ENCODE measurements around the gene IKBKE.

IKBKE gene

DNA sequence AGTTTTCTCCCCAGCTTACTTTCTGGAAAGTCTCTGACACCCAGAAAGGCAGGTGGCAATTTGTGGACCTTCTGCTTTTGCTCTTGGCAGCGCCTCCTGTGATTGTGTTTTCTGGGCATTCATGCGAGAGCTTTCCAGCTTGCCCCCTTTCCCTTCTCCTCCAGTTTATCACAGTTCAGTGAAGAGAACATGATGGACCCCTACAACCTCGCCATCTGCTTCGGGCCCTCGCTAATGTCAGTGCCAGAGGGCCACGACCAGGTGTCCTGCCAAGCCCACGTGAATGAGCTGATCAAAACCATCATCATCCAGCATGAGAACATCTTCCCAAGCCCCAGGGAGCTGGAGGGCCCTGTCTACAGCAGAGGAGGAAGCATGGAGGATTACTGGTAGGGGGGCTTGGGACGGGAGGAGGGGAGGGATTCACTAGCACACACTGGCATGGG, 24.3 kb upstream of the IKBKE start:
- peaks cover 40 to 52% of the 10 kb centered on the region in 2 experiments for H3K36me3 ChIP-seq (ENCODE audit: control insufficient read depth in 1 of 2, insufficient read depth in 2 of 2, low read length in 2 of 2)
- H3K23ac ChIP-seq (ENCODE audit: low read length) = no peak overlapping the region
- H4K91ac ChIP-seq (ENCODE audit: low read depth, low read length) = no peak overlapping the region
- peaks cover 0 to 3% of the 10 kb centered on the region in 2 experiments for H3K4me1 ChIP-seq (ENCODE audit: control insufficient read depth in 1 of 2, insufficient read depth in 2 of 2, low read length in 2 of 2)
- H2BK120ac ChIP-seq (ENCODE audit: insufficient read depth, low read length, poor library complexity) = no peak overlapping the region
- H3K4me2 ChIP-seq (ENCODE audit: low read length) = no peak overlapping the region
- no CpG with 5 or more reads among the region's 8 CpGs for WGBS (ENCODE audit: extremely low coverage, insufficient coverage, insufficient read length)
- no peak overlapping the region for H2BK12ac ChIP-seq (ENCODE audit: low read length)
- H3K4me3 ChIP-seq (ENCODE audit: low read depth, low read length) = peak overlapping the region; percentile 23
- no peak overlapping the region for H2AK5ac ChIP-seq (ENCODE audit: low read length)
- no peaks in the 10 kb centered on the region for H3K79me1 ChIP-seq (ENCODE audit: low read length)
- H3K14ac ChIP-seq (ENCODE audit: low read length) = no peak overlapping the region
- H3K9ac ChIP-seq (ENCODE audit: low read length) = no peak overlapping the region
- H3K18ac ChIP-seq (ENCODE audit: low read length) = no peak overlapping the region
- H4K8ac ChIP-seq (ENCODE audit: low read depth, low read length) = no peak overlapping the region
- no peak for DNase-seq
- H3K79me2 ChIP-seq (ENCODE audit: control insufficient read depth, insufficient read depth, low read length, poor library complexity) = no peaks in the 10 kb centered on the region
- no peak overlapping the region for H3K27ac ChIP-seq (ENCODE audit: low read depth, low read length)
- H3K27me3 ChIP-seq (ENCODE audit: insufficient read depth, low read length) = no peaks in the 10 kb centered on the region
- H3K4ac ChIP-seq (ENCODE audit: low read depth, low read length) = no peak overlapping the region
- no peak overlapping the region for H2AFZ ChIP-seq (ENCODE audit: insufficient read depth, low read length, poor library complexity)
- H4K12ac ChIP-seq (ENCODE audit: low read depth, low read length) = no peak overlapping the region
- H2BK5ac ChIP-seq (ENCODE audit: low read depth, low read length, poor library complexity) = no peak overlapping the region
- H3K9me3 ChIP-seq (ENCODE audit: insufficient read depth, low read depth, low read length) = peaks cover 5% of the 10 kb centered on the region

- no peak overlapping the region for H4K91ac ChIP-seq (ENCODE audit: low read depth, low read length)
- no peaks in the 10 kb centered on the region for H3K27me3 ChIP-seq (ENCODE audit: insufficient read depth, low read length)
- no peak overlapping the region for H2AK5ac ChIP-seq (ENCODE audit: low read length)
- H3K4me1 ChIP-seq (ENCODE audit: control insufficient read depth in 1 of 2, insufficient read depth in 2 of 2, low read length in 2 of 2) = peaks cover 0 to 3% of the 10 kb centered on the region in 2 experiments
- no peak for DNase-seq
- no peak overlapping the region for H2BK120ac ChIP-seq (ENCODE audit: insufficient read depth, low read length, poor library complexity)
- H2AFZ ChIP-seq (ENCODE audit: insufficient read depth, low read length, poor library complexity) = no peak overlapping the region
- H3K4me3 ChIP-seq (ENCODE audit: low read depth, low read length) = no peak overlapping the region
- H3K79me2 ChIP-seq (ENCODE audit: control insufficient read depth, insufficient read depth, low read length, poor library complexity) = no peaks in the 10 kb centered on the region
- H4K8ac ChIP-seq (ENCODE audit: low read depth, low read length) = no peak overlapping the region
- H3K18ac ChIP-seq (ENCODE audit: low read length) = no peak overlapping the region
- no peak overlapping the region for H3K27ac ChIP-seq (ENCODE audit: low read depth, low read length)
- H3K23ac ChIP-seq (ENCODE audit: low read length) = no peak overlapping the region
- no peak overlapping the region for H2BK12ac ChIP-seq (ENCODE audit: low read length)
- no peaks in the 10 kb centered on the region for H3K79me1 ChIP-seq (ENCODE audit: low read length)
- no peak overlapping the region for H4K12ac ChIP-seq (ENCODE audit: low read depth, low read length)
- H3K36me3 ChIP-seq (ENCODE audit: control insufficient read depth in 1 of 2, insufficient read depth in 2 of 2, low read length in 2 of 2) = peaks cover 41 to 53% of the 10 kb centered on the region in 2 experiments
- no peak overlapping the region for H3K4ac ChIP-seq (ENCODE audit: low read depth, low read length)
- WGBS (ENCODE audit: extremely low coverage, insufficient coverage, insufficient read length) = 89% methylated on average over 1 of the region's 11 CpGs
- no peak overlapping the region for H3K14ac ChIP-seq (ENCODE audit: low read length)
- peaks cover 5% of the 10 kb centered on the region for H3K9me3 ChIP-seq (ENCODE audit: insufficient read depth, low read depth, low read length)
- no peak overlapping the region for H2BK5ac ChIP-seq (ENCODE audit: low read depth, low read length, poor library complexity)
- H3K9ac ChIP-seq (ENCODE audit: low read length) = no peak overlapping the region
- H3K4me2 ChIP-seq (ENCODE audit: low read length) = no peak overlapping the region
These were observed 23.4 kb upstream of the IKBKE start for GRCh38 chr1:206446688-206447421.

DNA sequence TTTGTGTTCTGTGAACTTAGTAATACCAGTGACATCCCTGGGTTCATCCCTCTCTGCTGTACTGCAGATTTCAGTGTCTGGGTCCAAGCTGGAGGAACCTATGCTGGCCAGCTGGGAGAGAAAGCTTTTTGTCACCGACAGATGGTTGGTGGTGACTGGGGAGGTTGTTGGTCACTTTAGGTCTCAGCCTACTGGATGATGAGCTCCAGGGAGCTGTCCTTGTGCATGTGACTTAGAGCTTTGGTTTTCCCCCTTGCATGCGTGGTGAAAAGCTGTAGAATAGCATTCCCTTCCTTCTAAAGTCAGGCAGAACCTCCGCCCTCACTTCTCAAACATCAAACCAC, 22.9 kb upstream of the IKBKE start:
- Histone ChIP-seq H3K36me3 (ENCODE audit: control insufficient read depth in 1 of 2, insufficient read depth in 2 of 2, low read length in 2 of 2) (peaks cover 37 to 49% of the 10 kb centered on the region in 2 experiments), H3K14ac (ENCODE audit: low read length) (no peak overlapping the region), H3K4me3 (ENCODE audit: low read depth, low read length) (no peak overlapping the region), H4K8ac (ENCODE audit: low read depth, low read length) (no peak overlapping the region), H4K12ac (ENCODE audit: low read depth, low read length) (no peak overlapping the region), H2AK5ac (ENCODE audit: low read length) (no peak overlapping the region), H3K79me1 (ENCODE audit: low read length) (no peaks in the 10 kb centered on the region), H3K27ac (ENCODE audit: low read depth, low read length) (no peak overlapping the region), H2AFZ (ENCODE audit: insufficient read depth, low read length, poor library complexity) (no peak overlapping the region), H4K91ac (ENCODE audit: low read depth, low read length) (no peak overlapping the region), H2BK5ac (ENCODE audit: low read depth, low read length, poor library complexity) (no peak overlapping the region), H3K23ac (ENCODE audit: low read length) (no peak overlapping the region), H3K18ac (ENCODE audit: low read length) (no peak overlapping the region), H3K79me2 (ENCODE audit: control insufficient read depth, insufficient read depth, low read length, poor library complexity) (no peaks in the 10 kb centered on the region), H3K4me2 (ENCODE audit: low read length) (no peak overlapping the region), H3K27me3 (ENCODE audit: insufficient read depth, low read length) (no peaks in the 10 kb centered on the region), H3K9ac (ENCODE audit: low read length) (no peak overlapping the region), H3K4ac (ENCODE audit: low read depth, low read length) (no peak overlapping the region), H3K9me3 (ENCODE audit: insufficient read depth, low read depth, low read length) (peaks cover 5% of the 10 kb centered on the region), H2BK120ac (ENCODE audit: insufficient read depth, low read length, poor library complexity) (no peak overlapping the region), H3K4me1 (ENCODE audit: control insufficient read depth in 1 of 2, insufficient read depth in 2 of 2, low read length in 2 of 2) (peaks cover 0 to 3% of the 10 kb centered on the region in 2 experiments), H2BK12ac (ENCODE audit: low read length) (no peak overlapping the region)
- DNase-seq = no peak
- WGBS (ENCODE audit: extremely low coverage, insufficient coverage, insufficient read length) = no CpG with 5 or more reads among the region's 3 CpGs

DNA sequence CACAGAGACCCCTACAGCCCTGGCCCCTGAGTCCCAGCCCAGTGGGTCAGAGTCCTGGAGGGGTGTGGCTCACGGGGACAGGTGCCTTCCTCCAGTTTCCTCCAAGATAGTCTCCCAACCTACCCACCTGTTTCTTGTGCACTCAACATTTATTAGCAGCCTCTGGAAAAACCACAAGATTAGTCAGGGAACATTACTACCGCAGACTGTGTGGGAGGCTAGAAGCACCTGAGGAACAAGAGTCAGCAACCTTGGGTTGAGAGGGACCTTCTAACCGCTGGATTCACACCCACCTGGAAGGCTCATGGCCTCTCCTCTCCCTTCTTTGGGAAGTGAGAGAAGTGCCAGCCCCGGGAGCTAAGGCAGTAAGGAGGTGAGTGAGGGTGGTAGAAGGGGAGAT, 22.5 kb upstream of the IKBKE start:
- no CpG with 5 or more reads among the region's 4 CpGs for WGBS (ENCODE audit: extremely low coverage, insufficient coverage, insufficient read length)
- Histone ChIP-seq H2AK5ac (ENCODE audit: low read length) (no peak overlapping the region), H3K79me1 (ENCODE audit: low read length) (no peaks in the 10 kb centered on the region), H3K4me2 (ENCODE audit: low read length) (no peak overlapping the region), H3K4ac (ENCODE audit: low read depth, low read length) (no peak overlapping the region), H3K18ac (ENCODE audit: low read length) (no peak overlapping the region), H2BK12ac (ENCODE audit: low read length) (no peak overlapping the region), H4K12ac (ENCODE audit: low read depth, low read length) (no peak overlapping the region), H3K36me3 (ENCODE audit: control insufficient read depth in 1 of 2, insufficient read depth in 2 of 2, low read length in 2 of 2) (peaks cover 37 to 47% of the 10 kb centered on the region in 2 experiments), H3K23ac (ENCODE audit: low read length) (no peak overlapping the region), H3K4me1 (ENCODE audit: control insufficient read depth in 1 of 2, insufficient read depth in 2 of 2, low read length in 2 of 2) (peaks cover 0 to 3% of the 10 kb centered on the region in 2 experiments), H4K8ac (ENCODE audit: low read depth, low read length) (no peak overlapping the region), H2AFZ (ENCODE audit: insufficient read depth, low read length, poor library complexity) (no peak overlapping the region), H3K79me2 (ENCODE audit: control insufficient read depth, insufficient read depth, low read length, poor library complexity) (no peaks in the 10 kb centered on the region), H3K9me3 (ENCODE audit: insufficient read depth, low read depth, low read length) (peaks cover 5% of the 10 kb centered on the region), H3K27me3 (ENCODE audit: insufficient read depth, low read length) (no peaks in the 10 kb centered on the region), H3K14ac (ENCODE audit: low read length) (no peak overlapping the region), H3K4me3 (ENCODE audit: low read depth, low read length) (no peak overlapping the region), H3K9ac (ENCODE audit: low read length) (no peak overlapping the region), H4K91ac (ENCODE audit: low read depth, low read length) (no peak overlapping the region), H2BK120ac (ENCODE audit: insufficient read depth, low read length, poor library complexity) (no peak overlapping the region), H2BK5ac (ENCODE audit: low read depth, low read length, poor library complexity) (no peak overlapping the region), H3K27ac (ENCODE audit: low read depth, low read length) (no peak overlapping the region)
- DNase-seq = no peak

Measured in trophoblast cell (in vitro differentiated cells and primary cell).